Measurements from ENCODE around the gene DMGDH.

DNA sequence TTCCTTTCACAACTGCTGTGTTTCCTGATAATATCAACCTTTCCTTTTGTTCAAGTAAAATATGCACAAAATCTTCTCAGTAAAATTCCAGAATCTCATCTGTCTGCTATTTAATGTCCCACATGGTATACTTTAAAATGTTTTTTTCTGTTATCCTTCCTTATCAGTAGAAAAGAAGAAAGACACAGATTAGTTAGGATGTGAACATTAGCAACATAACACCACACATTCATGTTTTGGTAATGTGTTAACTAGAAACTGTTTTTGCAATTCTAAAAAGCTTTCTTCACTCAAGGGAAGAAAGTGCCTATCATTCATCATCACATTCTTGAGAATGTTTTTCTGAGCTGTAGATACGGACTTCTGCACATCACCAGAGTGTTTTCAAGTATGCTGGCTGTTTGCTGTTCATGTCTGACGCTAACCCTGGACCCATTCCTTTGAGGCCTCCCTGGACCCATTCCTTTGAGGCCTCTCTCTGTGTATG is 73.9 kb downstream of the DMGDH start:
- TF ChIP-seq CTCF (IDR thresholded peaks at IDR 0.05) (no peak), EZH2 (IDR thresholded peaks at IDR 0.05) (no peak), EZH2phosphoT487 (IDR thresholded peaks at IDR 0.05) (no peak)

Measured in neural progenitor cell (in vitro differentiated cells).